Measurements from ENCODE around the gene PHF24. TPM values are rescaled to one million over a fixed set of nuclear protein-coding genes. Genes with fewer than 3 reads are reported as not detected.

The PHF24 gene
- total and polyA plus RNA-seq, 2 donors = 0.28 to 0.37 TPM

- H3K9me3 ChIP-seq (ENCODE audit: control insufficient read depth in 2 of 2, insufficient read depth in 1 of 2, low read length in 1 of 2) = no peaks in the 10 kb centered on the region
- DNase-seq (ENCODE audit: low read depth in 6 of 9, low spot score in 9 of 9) = peak in 1 of 9 donors; percentile 21
- WGBS = 91% methylated on average over 1 of the region's 1 CpG
Observed at GRCh38 chr9:35027374-35027773, 69.3 kb downstream of the PHF24 start.

GRCh38 chr9:35027860-35028259 lies 69.8 kb downstream of the PHF24 start:
- peak in 5 of 9 donors; percentile 33 to 71 (median 41) for DNase-seq (ENCODE audit: low read depth in 6 of 9, low spot score in 9 of 9)
- Histone ChIP-seq H3K36me3 (ENCODE audit: control insufficient read depth in 2 of 2, insufficient read depth in 2 of 2, low read length in 1 of 2) (no peaks in the 10 kb centered on the region), H3K4me1 (ENCODE audit: control insufficient read depth in 2 of 2, insufficient read depth in 2 of 2, low read length in 2 of 2) (peaks cover 20 to 43% of the 10 kb centered on the region in 2 donors), H3K27me3 (ENCODE audit: control insufficient read depth in 2 of 2, insufficient read depth in 1 of 2, low read length in 1 of 2) (no peaks in the 10 kb centered on the region), H3K9me3 (ENCODE audit: control insufficient read depth in 2 of 2, insufficient read depth in 1 of 2, low read length in 1 of 2) (no peaks in the 10 kb centered on the region), H3K27ac (ENCODE audit: low read depth in 1 of 2, low read length in 1 of 2) (peak overlapping the region; percentile 43 to 80), H3K4me3 (ENCODE audit: low read length in 2 of 2) (no peak overlapping the region)
- 1% methylated on average over 1 of the region's 1 CpG for WGBS

More at GRCh38 chr9:35027374-35027773, 69.3 kb downstream of the PHF24 start:
- no peaks in the 10 kb centered on the region for H3K27me3 ChIP-seq (ENCODE audit: control insufficient read depth in 2 of 2, insufficient read depth in 1 of 2, low read length in 1 of 2)
- peak overlapping the region; percentile 49 to 80 for H3K27ac ChIP-seq (ENCODE audit: low read depth in 1 of 2, low read length in 1 of 2)
- no peak overlapping the region for H3K4me3 ChIP-seq (ENCODE audit: low read length in 2 of 2)
- H3K4me1 ChIP-seq (ENCODE audit: control insufficient read depth in 2 of 2, insufficient read depth in 2 of 2, low read length in 2 of 2) = peaks cover 20 to 46% of the 10 kb centered on the region in 2 donors
- no peaks in the 10 kb centered on the region for H3K36me3 ChIP-seq (ENCODE audit: control insufficient read depth in 2 of 2, insufficient read depth in 2 of 2, low read length in 1 of 2)

- no peaks in the 10 kb centered on the region for H3K36me3 ChIP-seq (ENCODE audit: control insufficient read depth in 2 of 2, insufficient read depth in 2 of 2, low read length in 1 of 2)
- H3K4me1 ChIP-seq (ENCODE audit: control insufficient read depth in 2 of 2, insufficient read depth in 2 of 2, low read length in 2 of 2) = peaks cover 20 to 40% of the 10 kb centered on the region in 2 donors
- no peaks in the 10 kb centered on the region for H3K9me3 ChIP-seq (ENCODE audit: control insufficient read depth in 2 of 2, insufficient read depth in 1 of 2, low read length in 1 of 2)
- H3K27me3 ChIP-seq (ENCODE audit: control insufficient read depth in 2 of 2, insufficient read depth in 1 of 2, low read length in 1 of 2) = no peaks in the 10 kb centered on the region
- DNase-seq (ENCODE audit: low read depth in 6 of 9, low spot score in 9 of 9) = peak in 1 of 9 donors; percentile 16
- H3K27ac ChIP-seq (ENCODE audit: low read depth in 1 of 2, low read length in 1 of 2) = peak overlapping the region; percentile 0 to 80
- no peak overlapping the region for H3K4me3 ChIP-seq (ENCODE audit: low read length in 2 of 2)
Observed at GRCh38 chr9:35028341-35028740, 70.3 kb downstream of the PHF24 start.

- H3K27me3 ChIP-seq (ENCODE audit: control insufficient read depth in 2 of 2, insufficient read depth in 1 of 2, low read length in 1 of 2) = no peaks in the 10 kb centered on the region
- no peaks in the 10 kb centered on the region for H3K36me3 ChIP-seq (ENCODE audit: control insufficient read depth in 2 of 2, insufficient read depth in 2 of 2, low read length in 1 of 2)
- H3K9me3 ChIP-seq (ENCODE audit: control insufficient read depth in 2 of 2, insufficient read depth in 1 of 2, low read length in 1 of 2) = no peaks in the 10 kb centered on the region
- WGBS = 93% methylated on average over 4 of the region's 4 CpGs
- H3K4me1 ChIP-seq (ENCODE audit: control insufficient read depth in 2 of 2, insufficient read depth in 2 of 2, low read length in 2 of 2) = peaks cover 16 to 35% of the 10 kb centered on the region in 2 donors
- no peak overlapping the region for H3K4me3 ChIP-seq (ENCODE audit: low read length in 2 of 2)
- H3K27ac ChIP-seq (ENCODE audit: low read depth in 1 of 2, low read length in 1 of 2) = peak overlapping the region in 1 of 2 donors; percentile 80
- no peak for DNase-seq (ENCODE audit: low read depth in 6 of 9, low spot score in 9 of 9)
Observed at GRCh38 chr9:35029241-35029640, 71.2 kb downstream of the PHF24 start.

GRCh38 chr9:35029852-35030251 lies 71.8 kb downstream of the PHF24 start:
- 89% methylated on average over 2 of the region's 2 CpGs for WGBS
- no peaks in the 10 kb centered on the region for H3K27me3 ChIP-seq (ENCODE audit: control insufficient read depth in 2 of 2, insufficient read depth in 1 of 2, low read length in 1 of 2)
- no peak overlapping the region for H3K27ac ChIP-seq (ENCODE audit: low read depth in 1 of 2, low read length in 1 of 2)
- H3K36me3 ChIP-seq (ENCODE audit: control insufficient read depth in 2 of 2, insufficient read depth in 2 of 2, low read length in 1 of 2) = no peaks in the 10 kb centered on the region
- no peak for DNase-seq (ENCODE audit: low read depth in 6 of 9, low spot score in 9 of 9)
- H3K4me3 ChIP-seq (ENCODE audit: low read length in 2 of 2) = no peak overlapping the region
- no peaks in the 10 kb centered on the region for H3K9me3 ChIP-seq (ENCODE audit: control insufficient read depth in 2 of 2, insufficient read depth in 1 of 2, low read length in 1 of 2)
- peaks cover 16 to 35% of the 10 kb centered on the region in 2 donors for H3K4me1 ChIP-seq (ENCODE audit: control insufficient read depth in 2 of 2, insufficient read depth in 2 of 2, low read length in 2 of 2)

Other genes with a start within 250 kb of the PHF24 start
- 43.7 TPM for gene CCL21, start 248.1 kb upstream of the PHF24 start, total RNA-seq
- 16.6 TPM for gene CCL21, start 248.1 kb upstream of the PHF24 start, polyA plus RNA-seq
- gene DNAJB5, start 31.5 kb downstream of the PHF24 start, total RNA-seq = 4.1 TPM
- gene DNAJB5, start 31.5 kb downstream of the PHF24 start, polyA plus RNA-seq = 13.4 TPM
- 227 TPM for gene VCP, start 114.3 kb downstream of the PHF24 start, total RNA-seq
- gene VCP, start 114.3 kb downstream of the PHF24 start, polyA plus RNA-seq = 71.1 TPM
- 35.2 TPM for gene FANCG, start 121.7 kb downstream of the PHF24 start, total RNA-seq
- 33.7 TPM for gene FANCG, start 121.7 kb downstream of the PHF24 start, polyA plus RNA-seq
- 12.9 TPM for gene PIGO, start 138.3 kb downstream of the PHF24 start, total RNA-seq
- 18.2 TPM for gene PIGO, start 138.3 kb downstream of the PHF24 start, polyA plus RNA-seq
- 118 TPM for gene STOML2, start 144.8 kb downstream of the PHF24 start, total RNA-seq
- 58.0 TPM for gene STOML2, start 144.8 kb downstream of the PHF24 start, polyA plus RNA-seq
- 4.9 TPM for gene ATOSB, start 157.6 kb downstream of the PHF24 start, total RNA-seq
- 16.1 TPM for gene ATOSB, start 157.6 kb downstream of the PHF24 start, polyA plus RNA-seq
- gene UNC13B, start 203.7 kb downstream of the PHF24 start, total RNA-seq = 3.5 TPM
- 6.9 TPM for gene UNC13B, start 203.7 kb downstream of the PHF24 start, polyA plus RNA-seq